AG04450 (cell line): ENCODE data around the gene LCN12. TPM values are rescaled to one million over a fixed set of nuclear protein-coding genes. Genes with fewer than 3 reads are reported as not detected.

Source experiments
- CTCF ChIA-PET: fragments of 300-600, 350-600 bp; formaldehyde crosslinking; extraction: SDS; loops from one replicate; lab custom pipeline; 2022; ENCODE audit warnings: antibody characterized with exemption, inconsistent platforms; lab: Charles Lee
- POLR2A ChIA-PET: fragments of 350-600 bp; formaldehyde crosslinking; extraction: SDS; loops from one replicate; lab custom pipeline; 2021; ENCODE audit warnings: antibody characterized with exemption, inconsistent platforms; lab: Yijun Ruan, JAX
- DNase-seq: peaks from one replicate; pipeline ENCODE4 v3.0.0-alpha.2; 2011; ENCODE audit warnings: low read depth, low spot score
- H3K27ac ChIP-seq: one replicate; pipeline ENCODE4 v1.5.1; 2012; ENCODE audit warnings: low read depth, low read length, control low read depth
- H3K27me3 ChIP-seq: one replicate; pipeline ENCODE4 v1.6.0; 2012; ENCODE audit warnings: low read length; ENCODE audit not compliant: control insufficient read depth, insufficient read depth
- H3K4me3 ChIP-seq: 2 replicates; pipeline ENCODE4 v1.5.1; 2011; ENCODE audit warnings: mild to moderate bottlenecking, low read depth, low read length, control low read depth
- H3K9me3 ChIP-seq: 2 replicates; pipeline ENCODE4 v1.5.1; 2012; ENCODE audit warnings: low read length; ENCODE audit not compliant: control insufficient read depth, insufficient read depth
- polyA plus RNA-seq: library from polyadenylated mRNA; depleted of rRNA; stranded (reverse); fragments of >200 nt; gene quantifications from 2 replicates; pipeline ENCODE4 v1.2.3, GENCODE V29; 2011
- TF ChIP-seq, protein P1 (sequence below): IDR thresholded peaks from 2 replicates; pipeline ENCODE4 v1.5.1; 2011; ENCODE audit warnings: low read depth, low read length, control low read depth, inconsistent platforms

The LCN12 gene
- polyA plus RNA-seq, 1 experiment = not detected

DNA sequence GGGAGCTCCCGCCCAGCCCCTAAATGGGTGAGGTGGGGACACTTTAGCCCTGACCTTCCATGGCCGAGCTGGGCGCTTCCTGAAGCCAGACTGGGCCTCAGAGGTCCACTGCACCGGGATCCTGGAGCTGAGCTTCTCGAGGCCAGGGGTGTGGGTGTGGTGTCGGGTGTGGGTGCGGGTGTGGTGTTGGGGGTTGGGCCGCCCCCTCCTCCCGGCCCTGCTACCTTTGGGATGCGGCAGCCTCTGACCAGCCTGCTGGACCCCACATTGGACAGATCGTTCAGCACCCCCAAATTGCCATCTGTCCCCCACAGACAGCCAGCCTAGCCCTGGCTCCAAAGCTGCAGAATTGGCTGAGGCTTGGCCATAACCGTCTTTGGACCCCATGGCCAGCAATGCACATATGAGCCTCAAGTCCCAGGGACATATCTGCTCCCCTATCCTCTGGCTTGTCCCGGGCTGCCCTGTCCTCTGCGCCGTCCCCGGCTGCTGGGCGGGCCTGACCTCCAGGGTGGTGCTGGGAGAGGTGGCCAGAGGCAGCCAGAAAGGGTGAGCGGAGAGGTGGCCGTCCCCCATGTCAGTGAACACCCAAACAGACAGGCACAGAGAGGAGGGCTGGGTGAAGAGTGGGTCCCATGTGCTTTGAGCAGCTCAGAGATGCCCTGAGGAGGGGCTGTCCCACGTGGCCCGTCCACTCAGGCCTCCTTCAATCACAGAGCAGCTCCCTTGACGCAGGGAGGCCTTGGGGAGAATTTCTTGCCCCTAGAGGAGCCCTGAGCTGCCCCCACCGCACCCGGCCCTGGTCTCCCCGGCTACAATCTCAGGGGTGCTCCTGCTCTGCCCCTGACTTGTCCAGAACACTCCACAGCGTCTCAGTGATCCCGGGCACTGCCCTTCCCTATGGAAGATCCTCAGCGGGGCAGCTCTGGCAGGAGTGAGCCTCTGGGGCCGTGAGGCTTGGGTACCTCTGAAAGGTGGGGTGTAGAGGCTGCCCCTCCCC lies 21.8 kb downstream of the LCN12 start:
- ChIA-PET POLR2A (no interaction called here), CTCF (interaction anchor here (0.5 to 0.8 kb wide), 3 partner anchors 26 to 187 kb away, joined by 3 to 4 read pairs (median 4); partner anchors contain the start of gene NPDC1)
- Histone ChIP-seq H3K27me3 (peaks cover 19% of the 10 kb centered on the region), H3K9me3 (no peaks in the 10 kb centered on the region; the same call in 1 of the 2 replicates), H3K4me3 (no peak overlapping the region), H3K27ac (no peak overlapping the region)
- TF ChIP-seq, protein P1, sequence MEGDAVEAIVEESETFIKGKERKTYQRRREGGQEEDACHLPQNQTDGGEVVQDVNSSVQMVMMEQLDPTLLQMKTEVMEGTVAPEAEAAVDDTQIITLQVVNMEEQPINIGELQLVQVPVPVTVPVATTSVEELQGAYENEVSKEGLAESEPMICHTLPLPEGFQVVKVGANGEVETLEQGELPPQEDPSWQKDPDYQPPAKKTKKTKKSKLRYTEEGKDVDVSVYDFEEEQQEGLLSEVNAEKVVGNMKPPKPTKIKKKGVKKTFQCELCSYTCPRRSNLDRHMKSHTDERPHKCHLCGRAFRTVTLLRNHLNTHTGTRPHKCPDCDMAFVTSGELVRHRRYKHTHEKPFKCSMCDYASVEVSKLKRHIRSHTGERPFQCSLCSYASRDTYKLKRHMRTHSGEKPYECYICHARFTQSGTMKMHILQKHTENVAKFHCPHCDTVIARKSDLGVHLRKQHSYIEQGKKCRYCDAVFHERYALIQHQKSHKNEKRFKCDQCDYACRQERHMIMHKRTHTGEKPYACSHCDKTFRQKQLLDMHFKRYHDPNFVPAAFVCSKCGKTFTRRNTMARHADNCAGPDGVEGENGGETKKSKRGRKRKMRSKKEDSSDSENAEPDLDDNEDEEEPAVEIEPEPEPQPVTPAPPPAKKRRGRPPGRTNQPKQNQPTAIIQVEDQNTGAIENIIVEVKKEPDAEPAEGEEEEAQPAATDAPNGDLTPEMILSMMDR = no peak
- DNase-seq = no peak

- TF ChIP-seq, protein P1 = no peak
- DNase-seq = no peak
- Histone ChIP-seq H3K27ac (no peak overlapping the region), H3K9me3 (no peaks in the 10 kb centered on the region; the same call in 1 of the 2 replicates), H3K27me3 (peaks cover 19% of the 10 kb centered on the region), H3K4me3 (no peak overlapping the region)
- POLR2A ChIA-PET = no interaction called here
- CTCF ChIA-PET = interaction anchor here (0.5 to 0.8 kb wide), 3 partner anchors 27 to 188 kb away, joined by 3 to 4 read pairs (median 4); partner anchors contain the start of gene NPDC1
Observed at GRCh38 chr9:136974817-136975535, 22.9 kb downstream of the LCN12 start.

DNA sequence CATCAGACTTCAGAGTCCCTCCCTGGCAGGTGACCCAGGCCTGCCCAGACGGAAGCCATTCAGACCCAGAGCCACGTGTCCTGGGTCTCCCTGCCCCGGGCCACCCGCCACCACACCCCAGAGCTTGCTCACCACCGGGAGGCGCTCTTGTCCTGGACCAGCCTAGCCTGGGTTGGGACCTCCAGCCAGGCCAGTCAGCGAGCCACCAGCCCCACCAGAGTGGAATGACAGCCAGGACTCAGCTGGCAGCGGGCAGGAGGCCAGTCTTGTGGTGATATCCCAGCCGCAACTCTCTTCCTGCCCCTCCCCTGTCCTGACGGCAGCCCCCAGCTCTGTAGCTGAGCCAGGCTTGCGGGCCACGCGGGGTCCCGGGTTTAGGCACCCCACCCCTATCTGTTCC lies 23.6 kb downstream of the LCN12 start:
- no peak overlapping the region for H3K4me3 ChIP-seq
- POLR2A ChIA-PET = no interaction called here
- TF ChIP-seq, protein P1 = no peak
- DNase-seq = no peak
- no peak overlapping the region for H3K27ac ChIP-seq
- CTCF ChIA-PET = interaction anchor here (1.5 kb wide), 2 partner anchors 54 to 60 kb away, joined by 6 read pairs; no protein-coding TSS in a partner anchor
- H3K27me3 ChIP-seq = peaks cover 16% of the 10 kb centered on the region
- H3K9me3 ChIP-seq = no peaks in the 10 kb centered on the region; the same call in 1 of the 2 replicates

DNA sequence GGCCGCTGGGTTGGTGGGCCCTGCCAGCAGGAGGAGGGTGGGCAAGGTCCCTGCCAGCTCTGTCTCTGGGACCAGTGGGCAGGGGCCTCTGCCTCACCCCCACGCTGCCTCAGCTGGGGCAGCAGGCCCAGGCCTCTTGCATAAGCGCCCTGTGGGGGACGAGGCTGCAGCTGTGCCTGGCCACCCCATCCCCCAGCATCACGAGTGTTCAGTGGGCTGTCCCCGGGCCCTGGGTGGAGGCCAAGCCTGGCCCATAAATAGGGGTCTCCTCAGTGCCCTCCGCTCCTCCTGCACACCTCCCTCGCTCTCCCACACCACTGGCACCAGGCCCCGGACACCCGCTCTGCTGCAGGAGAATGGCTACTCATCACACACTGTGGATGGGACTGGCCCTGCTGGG lies 25.1 kb downstream of the LCN12 start, which contains the start of gene PTGDS:
Gene PTGDS (plus strand): TSS at position 282 of the 400 bp plus-strand sequence. CDS start 75 bp downstream, at position 357.
- CTCF ChIA-PET = interaction anchor here (0.6 to 1.5 kb wide), 3 partner anchors 11 to 58 kb away, joined by 3 to 6 read pairs (median 6); no protein-coding TSS in a partner anchor
- POLR2A ChIA-PET = interaction anchor here (0.6 to 0.9 kb wide), 2 partner anchors 17 to 250 kb away, joined by 3 to 5 read pairs; no protein-coding TSS in a partner anchor

More for the DNA sequence above, 25.1 kb downstream of the LCN12 start, which contains the start of gene PTGDS:
- TF ChIP-seq, protein P1 = no peak
- Histone ChIP-seq H3K9me3 (no peaks in the 10 kb centered on the region; the same call in 1 of the 2 replicates), H3K27me3 (peaks cover 8% of the 10 kb centered on the region), H3K27ac (no peak within 1 kb of the TSS), H3K4me3 (peak within 1 kb of the TSS; percentile 62)
- DNase-seq = no peak
